GM12878 (cell line): ENCODE results near the gene PRKAR1A. TPM values are rescaled to one million over a fixed set of nuclear protein-coding genes. Genes with fewer than 3 reads are reported as not detected.

Experiments
- RB1 ChIP-seq: fragments of 450-650 bp; formaldehyde crosslinking; IDR thresholded peaks from 2 replicates; pipeline ENCODE4 v1.6.1; 2017; ENCODE audit warnings: mild to moderate bottlenecking, borderline replicate concordance
- WRNIP1 ChIP-seq: IDR thresholded peaks from 2 replicates; pipeline ENCODE4 v1.6.1; 2011; ENCODE audit warnings: low read depth, low read length, improper control_type of control experiment, borderline replicate concordance
- ZBED1 ChIP-seq: IDR thresholded peaks from 2 replicates; pipeline ENCODE4 v1.6.1; 2016; ENCODE audit warnings: borderline replicate concordance
- polyA plus RNA-seq, 11 experiments: library from polyadenylated mRNA; depleted of rRNA in 4 of 11; unstranded in 6 of 11; stranded (reverse) in 5 of 11; fragments of >200 nt; fragmentation: Nextera tagmentation in 4 of 11; fragmentation: Illumina TruSeq in 1 of 11; extraction: Ambion mirVana in 4 of 11; extraction: Trizol in 1 of 11; gene quantifications; 1 replicate in 1 of 11; 2 replicates in 10 of 11; pipeline versions ENCODE4 v1.2.1 to v1.2.3, GENCODE V29; 2011 to 2016; ENCODE audit warnings: inconsistent platforms in 2 of 11, missing spikeins in 2 of 11, low read depth in 1 of 11
- total RNA-seq, 4 experiments: library from RNA; depleted of rRNA in 3 of 4; stranded (reverse); fragments of >200 nt in 3 of 4; fragmentation: Illumina TruSeq in 1 of 4; extraction: Trizol in 1 of 4; gene quantifications; 2 replicates each; pipeline versions ENCODE4 v1.2.1 to v1.2.3, GENCODE V29; 2013 to 2021
- TF ChIP-seq, protein P1 (sequence below): IDR thresholded peaks from 2 replicates; pipeline ENCODE4 v1.6.1; 2011; ENCODE audit warnings: mild to moderate bottlenecking, low read depth, low read length, moderate library complexity; ENCODE audit not compliant: insufficient replicate concordance
- TF ChIP-seq, protein P2 (sequence below): IDR thresholded peaks from 2 replicates; pipeline ENCODE4 v1.6.1; 2012; ENCODE audit warnings: improper control_type of control experiment, low read depth, low read length; ENCODE audit not compliant: insufficient replicate concordance

Gene PRKAR1A
- total and polyA plus RNA-seq, 10 of the 15 experiments (the other 5 are each of a cell fraction or from before 2014, with no cell fraction given) = 29.1 to 200 (median 125) TPM

DNA sequence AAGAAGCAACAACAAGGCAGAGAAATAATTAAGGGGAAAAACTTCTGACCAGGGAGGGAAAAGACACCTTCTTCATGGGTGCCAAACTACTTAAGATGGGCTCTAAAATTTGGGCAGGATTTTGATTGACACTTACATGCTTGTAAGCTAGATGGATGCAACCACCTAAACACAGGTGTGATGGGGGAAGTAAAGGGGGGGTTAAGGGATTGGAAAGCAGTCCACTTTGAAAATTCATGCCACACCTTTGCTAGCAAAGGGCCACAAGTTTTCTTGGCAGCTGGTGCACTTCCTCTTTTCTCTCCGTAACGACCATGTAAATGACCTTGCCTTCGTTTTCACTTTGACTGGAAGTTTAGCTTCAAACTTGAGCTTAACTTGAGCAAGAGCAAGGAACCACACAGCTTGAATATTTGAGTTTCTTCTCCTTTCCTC is 14.3 kb upstream of the PRKAR1A start (continued):
- TF ChIP-seq, protein P1, sequence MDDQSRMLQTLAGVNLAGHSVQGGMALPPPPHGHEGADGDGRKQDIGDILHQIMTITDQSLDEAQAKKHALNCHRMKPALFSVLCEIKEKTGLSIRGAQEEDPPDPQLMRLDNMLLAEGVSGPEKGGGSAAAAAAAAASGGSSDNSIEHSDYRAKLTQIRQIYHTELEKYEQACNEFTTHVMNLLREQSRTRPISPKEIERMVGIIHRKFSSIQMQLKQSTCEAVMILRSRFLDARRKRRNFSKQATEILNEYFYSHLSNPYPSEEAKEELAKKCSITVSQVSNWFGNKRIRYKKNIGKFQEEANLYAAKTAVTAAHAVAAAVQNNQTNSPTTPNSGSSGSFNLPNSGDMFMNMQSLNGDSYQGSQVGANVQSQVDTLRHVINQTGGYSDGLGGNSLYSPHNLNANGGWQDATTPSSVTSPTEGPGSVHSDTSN = peak; percentile 80
- TF ChIP-seq ZBED1 (no peak; the same call in 1 of the 2 replicates), RB1 (no peak), WRNIP1 (0 out of 2 replicates have a peak, but pooled peaks have one; percentile 32)
- TF ChIP-seq, protein P2, sequence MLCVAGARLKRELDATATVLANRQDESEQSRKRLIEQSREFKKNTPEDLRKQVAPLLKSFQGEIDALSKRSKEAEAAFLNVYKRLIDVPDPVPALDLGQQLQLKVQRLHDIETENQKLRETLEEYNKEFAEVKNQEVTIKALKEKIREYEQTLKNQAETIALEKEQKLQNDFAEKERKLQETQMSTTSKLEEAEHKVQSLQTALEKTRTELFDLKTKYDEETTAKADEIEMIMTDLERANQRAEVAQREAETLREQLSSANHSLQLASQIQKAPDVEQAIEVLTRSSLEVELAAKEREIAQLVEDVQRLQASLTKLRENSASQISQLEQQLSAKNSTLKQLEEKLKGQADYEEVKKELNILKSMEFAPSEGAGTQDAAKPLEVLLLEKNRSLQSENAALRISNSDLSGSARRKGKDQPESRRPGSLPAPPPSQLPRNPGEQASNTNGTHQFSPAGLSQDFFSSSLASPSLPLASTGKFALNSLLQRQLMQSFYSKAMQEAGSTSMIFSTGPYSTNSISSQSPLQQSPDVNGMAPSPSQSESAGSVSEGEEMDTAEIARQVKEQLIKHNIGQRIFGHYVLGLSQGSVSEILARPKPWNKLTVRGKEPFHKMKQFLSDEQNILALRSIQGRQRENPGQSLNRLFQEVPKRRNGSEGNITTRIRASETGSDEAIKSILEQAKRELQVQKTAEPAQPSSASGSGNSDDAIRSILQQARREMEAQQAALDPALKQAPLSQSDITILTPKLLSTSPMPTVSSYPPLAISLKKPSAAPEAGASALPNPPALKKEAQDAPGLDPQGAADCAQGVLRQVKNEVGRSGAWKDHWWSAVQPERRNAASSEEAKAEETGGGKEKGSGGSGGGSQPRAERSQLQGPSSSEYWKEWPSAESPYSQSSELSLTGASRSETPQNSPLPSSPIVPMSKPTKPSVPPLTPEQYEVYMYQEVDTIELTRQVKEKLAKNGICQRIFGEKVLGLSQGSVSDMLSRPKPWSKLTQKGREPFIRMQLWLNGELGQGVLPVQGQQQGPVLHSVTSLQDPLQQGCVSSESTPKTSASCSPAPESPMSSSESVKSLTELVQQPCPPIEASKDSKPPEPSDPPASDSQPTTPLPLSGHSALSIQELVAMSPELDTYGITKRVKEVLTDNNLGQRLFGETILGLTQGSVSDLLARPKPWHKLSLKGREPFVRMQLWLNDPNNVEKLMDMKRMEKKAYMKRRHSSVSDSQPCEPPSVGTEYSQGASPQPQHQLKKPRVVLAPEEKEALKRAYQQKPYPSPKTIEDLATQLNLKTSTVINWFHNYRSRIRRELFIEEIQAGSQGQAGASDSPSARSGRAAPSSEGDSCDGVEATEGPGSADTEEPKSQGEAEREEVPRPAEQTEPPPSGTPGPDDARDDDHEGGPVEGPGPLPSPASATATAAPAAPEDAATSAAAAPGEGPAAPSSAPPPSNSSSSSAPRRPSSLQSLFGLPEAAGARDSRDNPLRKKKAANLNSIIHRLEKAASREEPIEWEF = peak; percentile 52
